Skeletal muscle tissue (tissue), 5 donors: ENCODE measurements around the gene TBX19. TPM values are rescaled to one million over a fixed set of nuclear protein-coding genes. Genes with fewer than 3 reads are reported as not detected.
A peak's percentile ranks its signal among the peaks of the same experiment; 100 is the strongest.
"Not testable (repeated sequence)": the region's sequence is repeated elsewhere in the genome, so short reads cannot be mapped to it uniquely, and the experiment has no call there.

Source experiments
- H3K27ac ChIP-seq: one replicate; pipeline ENCODE4 v1.7.0; 2013; ENCODE audit warnings: mild to moderate bottlenecking, low read depth, low read length, inconsistent platforms
- H3K27me3 ChIP-seq, 3 donors: one replicate each; pipeline ENCODE4 v1.7.0; 2013; ENCODE audit warnings: low read length in 3 of 3; ENCODE audit not compliant: control insufficient read depth in 3 of 3, insufficient read depth in 3 of 3
- H3K36me3 ChIP-seq, 3 donors: one replicate each; pipeline ENCODE4 v1.7.0; 2013; ENCODE audit warnings: low read length in 3 of 3; ENCODE audit not compliant: control insufficient read depth in 3 of 3, insufficient read depth in 3 of 3
- H3K4me1 ChIP-seq, 3 donors: one replicate each; pipeline ENCODE4 v1.7.0; 2013; ENCODE audit warnings: low read length in 3 of 3, mild to moderate bottlenecking in 3 of 3; ENCODE audit not compliant: control insufficient read depth in 3 of 3, insufficient read depth in 3 of 3
- H3K4me3 ChIP-seq, 3 donors: one replicate each; pipeline ENCODE4 v1.7.0; 2013; ENCODE audit warnings: low read length in 3 of 3
- H3K9ac ChIP-seq, 3 donors: one replicate each; pipeline ENCODE4 v1.7.0; 2013; ENCODE audit warnings: low read length in 3 of 3, mild to moderate bottlenecking in 3 of 3, moderate library complexity in 2 of 3, low read depth in 1 of 3
- H3K9me3 ChIP-seq, 3 donors: one replicate each; pipeline ENCODE4 v1.7.0; 2013; ENCODE audit warnings: low read length in 3 of 3; ENCODE audit not compliant: control insufficient read depth in 3 of 3
- small RNA-seq: library from RNA; depleted of rRNA; stranded (forward); fragments of <200 nt; gene quantifications from one replicate; pipeline ENCODE3, GENCODE V24; 2014
- total RNA-seq: library from RNA; depleted of rRNA; stranded (reverse); fragments of >200 nt; gene quantifications from one replicate; pipeline ENCODE4 v1.2.3, GENCODE V29; 2014
- donor health status: Osteomylitis.

The TBX19 gene
- total RNA-seq, 1 donor from 2014 or later: 1.0 TPM

DNA sequence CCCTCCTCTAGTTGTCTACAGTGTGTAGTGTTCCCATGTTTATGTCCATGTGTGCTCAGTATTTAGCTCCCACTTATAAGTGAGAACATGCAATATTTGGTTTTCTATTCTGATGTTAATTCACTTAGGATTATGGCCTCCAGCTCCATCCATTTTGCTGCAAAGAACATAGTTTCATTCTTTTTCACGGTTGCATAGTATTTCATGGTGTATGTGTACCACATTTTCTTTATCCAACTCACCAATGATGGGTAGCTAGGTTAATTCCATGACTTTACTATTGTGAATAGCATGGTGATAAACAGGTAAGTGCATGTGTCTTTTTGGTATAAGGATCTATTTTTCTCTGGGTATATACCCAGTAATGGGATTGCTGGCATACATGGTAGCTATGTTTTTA lies 67.0 kb downstream of the TBX19 start:
- peaks cover 0 to 6% (median 4%) of the 10 kb centered on the region in 3 donors for H3K4me1 ChIP-seq
- H3K4me3 ChIP-seq: no peak overlapping the region
- no peaks in the 10 kb centered on the region for H3K36me3 ChIP-seq
- no peak overlapping the region for H3K27ac ChIP-seq
- no peak overlapping the region for H3K9ac ChIP-seq
- no peaks in the 10 kb centered on the region for H3K27me3 ChIP-seq
- no peaks in the 10 kb centered on the region for H3K9me3 ChIP-seq

DNA sequence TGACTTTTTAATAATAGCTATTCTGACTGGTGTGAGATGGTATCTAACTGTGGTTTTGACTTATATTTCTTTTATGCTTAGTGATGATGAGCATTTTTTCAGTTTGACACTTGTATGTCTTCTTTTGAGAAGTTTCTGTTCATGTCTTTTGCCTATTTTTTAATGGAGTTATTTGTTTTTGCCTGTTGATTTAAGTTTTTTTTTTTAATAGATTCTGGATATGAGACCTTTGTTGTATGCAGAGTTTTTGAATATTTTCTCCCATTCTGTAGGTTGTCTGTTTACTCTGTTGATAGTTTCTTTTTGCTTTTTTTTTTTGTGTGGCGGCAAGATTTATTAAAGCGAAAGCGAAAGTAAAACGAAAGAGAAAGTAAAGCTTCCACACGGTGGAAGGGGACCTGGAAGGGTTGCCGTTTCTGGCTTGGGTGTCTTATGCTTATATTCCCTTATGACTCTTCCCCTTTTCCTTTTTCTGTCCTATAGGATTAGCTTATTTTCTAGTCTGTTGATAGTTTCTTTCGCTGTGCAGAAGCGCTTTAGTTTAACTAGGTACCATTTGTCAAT lies 67.6 kb downstream of the TBX19 start:
- peak overlapping the region; percentile 17 to 65 (median 37) for H3K4me3 ChIP-seq
- H3K27ac ChIP-seq: no peak overlapping the region
- H3K36me3 ChIP-seq: no peaks in the 10 kb centered on the region
- H3K27me3 ChIP-seq: no peaks in the 10 kb centered on the region
- no peaks in the 10 kb centered on the region for H3K9me3 ChIP-seq
- peaks cover 0 to 2% (median 0%) of the 10 kb centered on the region in 3 donors for H3K4me1 ChIP-seq
- no peak overlapping the region for H3K9ac ChIP-seq

DNA sequence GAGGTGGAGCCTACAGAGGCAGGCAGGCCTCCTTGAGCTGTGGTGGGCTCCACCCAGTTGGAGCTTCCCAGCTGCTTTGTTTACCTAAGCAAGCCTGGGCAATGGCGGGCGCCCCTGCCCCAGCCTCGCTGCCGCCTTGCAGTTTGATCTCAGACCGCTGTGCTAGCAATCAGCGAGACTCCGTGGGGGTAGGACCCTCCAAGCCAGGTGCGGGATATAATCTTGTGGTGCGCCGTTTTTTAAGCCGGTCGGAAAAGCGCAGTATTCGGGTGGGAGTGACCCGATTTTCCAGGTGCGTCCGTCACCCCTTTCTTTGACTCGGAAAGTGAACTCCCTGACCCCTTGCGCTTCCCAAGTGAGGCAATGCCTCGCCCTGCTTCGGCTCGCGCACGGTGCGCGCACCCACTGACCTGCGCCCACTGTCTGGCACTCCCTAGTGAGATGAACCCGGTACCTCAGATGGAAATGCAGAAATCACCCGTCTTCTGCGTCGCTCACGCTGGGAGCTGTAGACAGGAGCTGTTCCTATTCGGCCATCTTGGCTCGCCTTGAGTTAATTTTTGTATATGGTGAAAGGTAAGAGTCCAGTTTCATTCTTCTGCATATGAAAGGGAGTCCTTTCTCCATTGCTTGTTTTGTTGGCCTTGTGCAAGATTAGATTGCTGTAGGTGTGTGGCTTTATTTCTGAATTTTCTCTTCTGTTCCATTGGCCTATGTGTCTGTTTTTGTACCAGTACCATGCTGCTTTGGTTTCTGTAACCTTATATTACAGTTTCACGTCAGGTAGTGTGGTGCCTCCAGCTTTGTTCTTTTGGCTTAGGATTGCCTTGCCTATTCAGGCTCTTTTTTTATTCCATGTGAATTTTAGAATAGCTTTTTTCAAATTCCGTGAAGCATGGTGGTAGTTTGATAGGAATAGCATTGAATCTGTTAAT lies 73.9 kb downstream of the TBX19 start:
- H3K9ac ChIP-seq, H3K4me1 ChIP-seq, H3K36me3 ChIP-seq: not testable (repeated sequence)

DNA sequence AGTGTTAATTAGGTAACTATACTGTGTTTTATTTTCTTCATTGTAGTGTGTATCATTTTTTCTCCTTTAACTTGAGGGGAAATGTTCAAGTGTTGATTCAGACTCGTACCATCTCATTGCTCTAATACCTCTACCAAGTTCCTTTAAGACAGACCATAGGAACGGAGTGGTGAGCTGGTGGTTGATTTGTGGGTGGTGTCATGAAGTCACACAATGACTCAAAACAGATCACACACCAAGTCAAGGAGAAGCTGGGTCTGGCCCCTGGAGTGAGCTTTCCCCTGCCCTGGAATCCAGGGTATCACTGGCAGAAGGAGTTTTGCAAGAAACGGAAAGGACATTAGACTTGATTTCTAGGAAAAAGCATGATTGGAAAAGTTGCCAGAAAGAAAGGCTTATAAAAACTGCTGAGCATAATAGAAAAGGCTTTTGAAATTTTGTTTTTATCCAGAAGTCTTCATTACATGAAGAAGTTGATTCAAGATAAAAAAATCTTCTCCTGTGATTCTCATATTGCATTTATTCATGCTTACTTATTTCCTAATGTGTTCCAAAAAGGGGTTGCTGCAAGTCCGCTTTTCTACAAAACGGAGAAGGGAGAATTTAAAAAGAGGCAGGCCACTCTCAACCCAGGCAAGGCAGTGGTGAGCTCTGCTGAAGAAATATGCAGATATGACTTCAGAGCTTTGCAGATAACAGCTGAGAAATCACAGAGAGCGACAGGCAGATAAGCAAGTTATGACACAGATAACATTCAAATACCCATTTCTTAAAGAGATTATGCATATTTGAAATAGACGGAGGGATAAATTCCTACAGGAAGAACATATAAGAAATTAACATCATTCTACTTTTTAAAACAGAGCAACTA lies 79.7 kb downstream of the TBX19 start:
- Histone ChIP-seq H3K27ac (no peak overlapping the region), H3K4me3 (no peak overlapping the region), H3K36me3 (no peaks in the 10 kb centered on the region), H3K9me3 (no peaks in the 10 kb centered on the region), H3K9ac (no peak overlapping the region), H3K4me1 (no peaks in the 10 kb centered on the region), H3K27me3 (no peaks in the 10 kb centered on the region)

More for the DNA sequence above, 73.9 kb downstream of the TBX19 start:
- H3K27ac ChIP-seq, H3K4me3 ChIP-seq, H3K27me3 ChIP-seq, H3K9me3 ChIP-seq: not testable (repeated sequence)

DNA sequence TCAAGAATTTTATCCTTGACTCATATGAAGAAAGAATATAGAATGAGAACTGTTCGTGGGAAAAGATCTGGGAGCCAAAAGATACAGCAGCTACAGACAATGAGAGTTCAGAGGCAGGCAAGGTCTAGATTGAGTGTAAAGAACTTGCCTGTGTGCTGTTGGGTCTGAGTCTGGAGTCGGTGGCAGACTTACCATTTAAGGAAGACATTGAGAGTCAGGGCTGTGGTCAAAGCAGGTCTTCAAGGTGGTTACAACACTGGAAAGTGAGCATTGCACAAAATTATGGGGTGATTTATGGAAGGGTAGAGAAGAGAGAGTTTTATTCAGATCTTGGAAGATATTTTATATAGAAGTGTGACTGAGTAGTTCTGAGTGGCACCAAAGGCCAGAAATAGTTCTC lies 80.6 kb downstream of the TBX19 start:
- no peak overlapping the region for H3K9ac ChIP-seq

DNA sequence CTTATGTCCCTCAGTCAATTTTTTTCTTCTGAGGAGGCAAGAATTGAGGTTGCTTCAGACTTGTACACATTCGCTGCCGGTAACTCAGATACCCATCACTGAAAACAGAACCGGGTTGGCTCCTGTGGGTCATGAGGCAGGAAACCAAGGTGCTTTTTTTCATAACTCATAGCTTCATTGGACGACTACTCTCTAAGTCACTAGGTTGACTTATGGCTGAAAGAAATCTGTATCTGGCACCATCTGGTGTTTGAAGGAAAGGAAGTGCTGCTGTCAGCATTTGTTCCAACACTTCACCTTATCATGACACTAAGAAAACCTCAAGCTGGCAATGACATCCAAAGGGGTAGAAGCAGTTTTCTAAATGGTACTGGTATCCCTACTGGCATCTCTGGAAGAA lies 82.3 kb downstream of the TBX19 start:
- peaks cover 0 to 4% (median 0%) of the 10 kb centered on the region in 3 donors for H3K4me1 ChIP-seq
- H3K4me3 ChIP-seq: no peak overlapping the region

More for the DNA sequence above, 80.6 kb downstream of the TBX19 start:
- Histone ChIP-seq H3K36me3 (no peaks in the 10 kb centered on the region), H3K4me3 (no peak overlapping the region), H3K27ac (no peak overlapping the region), H3K9me3 (no peaks in the 10 kb centered on the region), H3K27me3 (no peaks in the 10 kb centered on the region), H3K4me1 (peaks cover 0 to 4% (median 0%) of the 10 kb centered on the region in 3 donors)

More for the DNA sequence above, 82.3 kb downstream of the TBX19 start:
- Histone ChIP-seq H3K36me3 (no peaks in the 10 kb centered on the region), H3K27me3 (no peaks in the 10 kb centered on the region), H3K9me3 (no peaks in the 10 kb centered on the region), H3K9ac (no peak overlapping the region), H3K27ac (no peak overlapping the region)

Small RNAs within 50 kb of the gene (small RNA-seq; reads per million reads assigned to genes)
- gene RNU6-1310P: not detected

Other genes with a start within 250 kb of the TBX19 start
- gene GPR161, start 143.9 kb upstream of the TBX19 start, total RNA-seq: 8.9 TPM
- 21.4 TPM for gene TIPRL, start 101.9 kb upstream of the TBX19 start, total RNA-seq
- gene SFT2D2, start 54.9 kb upstream of the TBX19 start, total RNA-seq: 18.8 TPM